Keratinocyte (primary cell): ENCODE results near the gene DESI1. TPM values are rescaled to one million over a fixed set of nuclear protein-coding genes. Genes with fewer than 3 reads are reported as not detected.

Experiments
- DNase-seq: peaks from one replicate; pipeline ENCODE4 v3.0.0-alpha.2; 2011; ENCODE audit warnings: low read depth, missing footprints, low spot score
- FAIRE-seq: peaks from 2 replicates; lab custom pipeline; 2011; peaks lifted over from hg19 to GRCh38; lab: Jason Lieb, UNC
- H2AFZ ChIP-seq: 2 replicates; pipeline ENCODE4 v1.6.0; 2012; ENCODE audit warnings: low read length, control low read depth, inconsistent platforms; ENCODE audit not compliant: control insufficient read depth
- H3K27ac ChIP-seq: 2 replicates; pipeline ENCODE4 v1.5.1; 2011; ENCODE audit warnings: low read length; ENCODE audit not compliant: control insufficient read depth, insufficient read depth
- H3K27me3 ChIP-seq: 3 replicates; pipeline ENCODE4 v1.6.0; 2011; ENCODE audit warnings: low read length; ENCODE audit not compliant: control insufficient read depth, insufficient read depth; ENCODE audit errors: extremely low read depth
- H3K36me3 ChIP-seq, 2 experiments: 2 replicates in 1 of 2; 3 replicates in 1 of 2; pipeline ENCODE4 v1.5.1; 2011; ENCODE audit warnings: low read length in 2 of 2, mild to moderate bottlenecking in 1 of 2; ENCODE audit not compliant: control insufficient read depth in 2 of 2, insufficient read depth in 2 of 2; ENCODE audit errors: extremely low read depth in 1 of 2
- H3K4me1 ChIP-seq: 3 replicates; pipeline ENCODE4 v1.5.1; 2011; ENCODE audit warnings: low read length; ENCODE audit not compliant: control insufficient read depth, insufficient read depth; ENCODE audit errors: extremely low read depth
- H3K4me2 ChIP-seq: 3 replicates; pipeline ENCODE4 v1.6.0; 2011; ENCODE audit warnings: low read depth, low read length; ENCODE audit not compliant: control insufficient read depth, insufficient read depth; ENCODE audit errors: extremely low read depth
- H3K4me3 ChIP-seq, 3 experiments: fragments of 200-600 bp in 1 of 3; sonication (generic) in 1 of 3; 2 replicates in 2 of 3; 3 replicates in 1 of 3; pipeline ENCODE4 v1.5.1; 2011 to 2016; ENCODE audit warnings: low read length in 3 of 3, mild to moderate bottlenecking in 3 of 3, control low read depth in 2 of 3, inconsistent platforms in 1 of 3, low read depth in 1 of 3, mixed read lengths in 1 of 3, mixed run types in 1 of 3, moderate library complexity in 1 of 3; ENCODE audit not compliant: control insufficient read depth in 2 of 3, insufficient read depth in 2 of 3; ENCODE audit errors: extremely low read depth in 1 of 3
- H3K79me2 ChIP-seq: 2 replicates; pipeline ENCODE4 v1.6.0; 2012; ENCODE audit warnings: low read length; ENCODE audit not compliant: control insufficient read depth, insufficient read depth
- H3K9ac ChIP-seq: 3 replicates; pipeline ENCODE4 v1.6.0; 2011; ENCODE audit warnings: low read length; ENCODE audit not compliant: control insufficient read depth, insufficient read depth; ENCODE audit errors: extremely low read depth
- H3K9me1 ChIP-seq: 3 replicates; pipeline ENCODE4 v1.6.0; 2011; ENCODE audit warnings: low read length; ENCODE audit not compliant: control insufficient read depth, insufficient read depth; ENCODE audit errors: extremely low read depth
- H3K9me3 ChIP-seq: 2 replicates; pipeline ENCODE4 v1.5.1; 2012; ENCODE audit warnings: low read depth, low read length; ENCODE audit not compliant: control insufficient read depth
- H4K20me1 ChIP-seq: 3 replicates; pipeline ENCODE4 v1.6.0; 2011; ENCODE audit warnings: low read length; ENCODE audit not compliant: control insufficient read depth, insufficient read depth; ENCODE audit errors: extremely low read depth
- EZH2 ChIP-seq: IDR thresholded peaks from one replicate; pipeline ENCODE4 v1.6.1; 2012; ENCODE audit warnings: inconsistent platforms, mild to moderate bottlenecking, low read length, moderate library complexity
- dilution Hi-C: fragments of 300-500 bp; cut with MboI; formaldehyde crosslinking; loops from one replicate; pipeline ENCODE4 v1.7.0; 2020; ENCODE audit warnings: low sequenced_read_pairs; ENCODE audit not compliant: extremely low pct_ligation_motif_present
- polyA plus RNA-seq, 5 experiments: library from polyadenylated mRNA; depleted of rRNA in 3 of 5; stranded (reverse) in 3 of 5; stranded (forward) in 1 of 5; unstranded in 1 of 5; fragments of >200 nt; gene quantifications; 1 replicate in 1 of 5; 2 replicates in 3 of 5; 3 replicates in 1 of 5; pipeline versions ENCODE4 v1.2.1 to v1.2.3, GENCODE V29; 2011 to 2012; ENCODE audit warnings: missing spikeins in 2 of 5, low read depth in 1 of 5, low replicate concordance in 1 of 5
- TF ChIP-seq, protein P1 (sequence below), 3 experiments: IDR thresholded peaks in 1 of 3; conservative IDR thresholded peaks in 1 of 3; optimal IDR thresholded peaks in 1 of 3; 2 replicates in 2 of 3; 3 replicates in 1 of 3; pipeline versions ENCODE3 to v1.5.1; 2011; ENCODE audit warnings: low read length in 3 of 3, mild to moderate bottlenecking in 3 of 3, moderate library complexity in 2 of 3, control low read depth in 1 of 3, inconsistent platforms in 1 of 3; ENCODE audit not compliant: insufficient read depth in 2 of 3; ENCODE audit errors: extremely low read depth in 1 of 3

The DESI1 gene
- polyA plus RNA-seq, 1 donor (not counting 4 experiments of a cell fraction or from before 2014, with no cell fraction given), result 32.8 TPM

DNA sequence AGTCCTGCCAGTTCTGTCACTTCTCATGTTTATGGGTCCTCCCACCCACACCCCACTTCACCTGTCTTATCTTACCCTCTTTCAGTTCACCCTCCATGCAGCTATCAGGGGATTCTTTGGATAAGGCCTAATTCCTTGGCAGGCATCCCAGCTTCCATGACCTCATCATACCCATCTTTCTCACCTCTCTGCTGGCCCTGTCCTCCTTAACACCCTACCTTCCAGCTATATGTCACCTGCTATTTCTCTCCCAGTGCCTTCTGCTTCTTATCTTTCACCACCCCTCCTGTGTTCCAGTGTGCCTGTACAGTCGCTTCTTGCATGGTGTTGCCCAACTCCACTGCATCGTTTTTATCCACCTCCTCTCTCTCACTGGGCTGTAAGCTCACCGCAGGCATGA lies 39.6 kb upstream of the DESI1 start:
- Histone ChIP-seq H2AFZ (no peak overlapping the region), H3K79me2 (peaks cover 1% of the 10 kb centered on the region), H3K4me1 (peaks cover 11% of the 10 kb centered on the region), H3K27ac (no peak overlapping the region), H3K9ac (no peak overlapping the region), H3K4me2 (no peak overlapping the region), H3K36me3 (peaks cover 39 to 66% of the 10 kb centered on the region in 2 experiments), H4K20me1 (no peaks in the 10 kb centered on the region), H3K27me3 (no peaks in the 10 kb centered on the region), H3K4me3 (no peak overlapping the region), H3K9me3 (no peaks in the 10 kb centered on the region), H3K9me1 (no peaks in the 10 kb centered on the region)
- FAIRE-seq (no peak), DNase-seq (no peak)
- TF ChIP-seq, protein P1, sequence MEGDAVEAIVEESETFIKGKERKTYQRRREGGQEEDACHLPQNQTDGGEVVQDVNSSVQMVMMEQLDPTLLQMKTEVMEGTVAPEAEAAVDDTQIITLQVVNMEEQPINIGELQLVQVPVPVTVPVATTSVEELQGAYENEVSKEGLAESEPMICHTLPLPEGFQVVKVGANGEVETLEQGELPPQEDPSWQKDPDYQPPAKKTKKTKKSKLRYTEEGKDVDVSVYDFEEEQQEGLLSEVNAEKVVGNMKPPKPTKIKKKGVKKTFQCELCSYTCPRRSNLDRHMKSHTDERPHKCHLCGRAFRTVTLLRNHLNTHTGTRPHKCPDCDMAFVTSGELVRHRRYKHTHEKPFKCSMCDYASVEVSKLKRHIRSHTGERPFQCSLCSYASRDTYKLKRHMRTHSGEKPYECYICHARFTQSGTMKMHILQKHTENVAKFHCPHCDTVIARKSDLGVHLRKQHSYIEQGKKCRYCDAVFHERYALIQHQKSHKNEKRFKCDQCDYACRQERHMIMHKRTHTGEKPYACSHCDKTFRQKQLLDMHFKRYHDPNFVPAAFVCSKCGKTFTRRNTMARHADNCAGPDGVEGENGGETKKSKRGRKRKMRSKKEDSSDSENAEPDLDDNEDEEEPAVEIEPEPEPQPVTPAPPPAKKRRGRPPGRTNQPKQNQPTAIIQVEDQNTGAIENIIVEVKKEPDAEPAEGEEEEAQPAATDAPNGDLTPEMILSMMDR (optimal IDR thresholded peaks at IDR 0.05 in 1 of 3, IDR thresholded peaks at IDR 0.05 in 1 of 3, conservative IDR thresholded peaks at IDR 0.05 in 1 of 3; ENCODE audit: extremely low read depth in 1 of 3, insufficient read depth in 2 of 3, low read length in 3 of 3), result no peak
- no peak for TF ChIP-seq EZH2
- dilution Hi-C loops, result no loop called here

DNA sequence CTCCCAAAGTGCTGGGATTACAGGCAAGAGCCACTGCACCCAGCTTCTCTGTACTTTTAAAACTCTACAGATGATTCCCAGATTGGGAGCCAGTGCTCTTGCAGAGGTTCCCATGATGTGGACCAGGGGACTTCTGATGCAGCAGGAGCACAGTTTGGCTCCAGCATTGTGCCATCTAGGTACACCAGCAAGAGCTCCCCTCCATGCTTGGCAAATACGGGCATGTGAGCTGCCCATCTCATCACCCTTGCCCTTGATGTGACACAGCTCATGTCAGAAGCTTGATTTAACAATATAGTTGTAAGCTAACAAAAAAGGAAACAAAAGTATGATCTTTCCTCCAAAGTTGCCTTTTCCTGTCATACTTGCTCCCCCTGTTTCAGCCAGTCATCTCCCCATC lies 39.1 kb upstream of the DESI1 start:
- DNase-seq (no peak), FAIRE-seq (no peak)
- no peak overlapping the region for H3K4me2 ChIP-seq
- no peaks in the 10 kb centered on the region for H3K9me1 ChIP-seq
- H3K27me3 ChIP-seq, result no peaks in the 10 kb centered on the region
- H3K9ac ChIP-seq, result no peak overlapping the region
- no peaks in the 10 kb centered on the region for H3K9me3 ChIP-seq
- no peak overlapping the region for H3K27ac ChIP-seq
- H4K20me1 ChIP-seq, result peaks cover 2% of the 10 kb centered on the region
- dilution Hi-C loops, result no loop called here
- peaks cover 1% of the 10 kb centered on the region for H3K79me2 ChIP-seq
- no peak overlapping the region for H3K4me3 ChIP-seq
- no peak overlapping the region for H2AFZ ChIP-seq
- peaks cover 10% of the 10 kb centered on the region for H3K4me1 ChIP-seq
- TF ChIP-seq, protein P1 (optimal IDR thresholded peaks at IDR 0.05 in 1 of 3, IDR thresholded peaks at IDR 0.05 in 1 of 3, conservative IDR thresholded peaks at IDR 0.05 in 1 of 3; ENCODE audit: extremely low read depth in 1 of 3, insufficient read depth in 2 of 3, low read length in 3 of 3), result no peak
- no peak for TF ChIP-seq EZH2
- peaks cover 37 to 66% of the 10 kb centered on the region in 2 experiments for H3K36me3 ChIP-seq
